Amniotic stem cell (primary cell): ENCODE results near the gene CGNL1.

Experiments
- DNase-seq: peaks from one replicate; lab custom pipeline; 2025; lab: John Stamatoyannopoulos, UW

Gene CGNL1

GRCh38 chr15:57354436-57355123 lies 21.7 kb upstream of the CGNL1 start:
- DNase-seq = no peak

DNA sequence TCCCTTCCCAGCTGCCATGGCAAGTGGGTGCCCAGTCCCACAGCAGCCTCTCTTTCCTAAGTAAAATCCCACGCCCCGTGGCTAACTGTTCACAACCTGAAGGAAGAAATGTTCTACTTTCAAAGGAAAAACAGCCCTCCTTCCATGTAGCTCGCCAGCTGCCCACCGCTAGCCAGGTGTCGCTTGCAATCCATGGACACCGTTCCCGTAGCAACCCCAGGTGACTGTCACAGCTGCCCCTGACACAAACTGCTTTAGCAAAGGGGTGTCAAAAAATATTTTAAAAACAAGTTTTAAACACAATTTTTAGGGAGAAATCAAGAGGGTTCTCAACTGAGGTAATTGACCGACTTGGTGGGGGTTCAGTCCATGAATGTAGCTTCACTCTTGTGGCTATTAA lies 21.0 kb upstream of the CGNL1 start:
- no peak for DNase-seq

- no peak for DNase-seq
Observed at GRCh38 chr15:57356178-57356577, 20.1 kb upstream of the CGNL1 start.

DNA sequence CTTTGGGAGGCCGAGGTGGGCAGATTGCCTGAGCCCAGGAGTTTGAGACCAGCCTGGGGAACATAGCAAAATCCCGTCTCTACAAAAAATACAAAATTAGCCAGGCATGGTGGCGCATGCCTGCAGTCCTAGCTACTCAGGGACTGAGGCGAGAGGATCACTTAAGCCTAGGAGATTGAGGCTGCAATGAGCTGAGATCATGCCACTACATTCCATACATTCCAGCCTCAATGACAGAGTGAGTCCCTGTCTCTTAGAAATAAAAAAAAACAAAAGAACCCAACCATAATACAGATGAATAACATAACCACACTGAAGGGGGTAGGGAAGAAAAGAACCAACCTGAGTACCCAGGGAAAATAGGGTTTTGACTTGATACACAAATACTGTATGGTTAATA lies 19.7 kb upstream of the CGNL1 start:
- DNase-seq = peak; percentile 8

- DNase-seq = no peak
Observed at GRCh38 chr15:57357799-57358198, 18.5 kb upstream of the CGNL1 start.

GRCh38 chr15:57358571-57358970 lies 17.7 kb upstream of the CGNL1 start:
- DNase-seq = no peak

GRCh38 chr15:57363661-57364060 lies 12.6 kb upstream of the CGNL1 start:
- DNase-seq = no peak

DNA sequence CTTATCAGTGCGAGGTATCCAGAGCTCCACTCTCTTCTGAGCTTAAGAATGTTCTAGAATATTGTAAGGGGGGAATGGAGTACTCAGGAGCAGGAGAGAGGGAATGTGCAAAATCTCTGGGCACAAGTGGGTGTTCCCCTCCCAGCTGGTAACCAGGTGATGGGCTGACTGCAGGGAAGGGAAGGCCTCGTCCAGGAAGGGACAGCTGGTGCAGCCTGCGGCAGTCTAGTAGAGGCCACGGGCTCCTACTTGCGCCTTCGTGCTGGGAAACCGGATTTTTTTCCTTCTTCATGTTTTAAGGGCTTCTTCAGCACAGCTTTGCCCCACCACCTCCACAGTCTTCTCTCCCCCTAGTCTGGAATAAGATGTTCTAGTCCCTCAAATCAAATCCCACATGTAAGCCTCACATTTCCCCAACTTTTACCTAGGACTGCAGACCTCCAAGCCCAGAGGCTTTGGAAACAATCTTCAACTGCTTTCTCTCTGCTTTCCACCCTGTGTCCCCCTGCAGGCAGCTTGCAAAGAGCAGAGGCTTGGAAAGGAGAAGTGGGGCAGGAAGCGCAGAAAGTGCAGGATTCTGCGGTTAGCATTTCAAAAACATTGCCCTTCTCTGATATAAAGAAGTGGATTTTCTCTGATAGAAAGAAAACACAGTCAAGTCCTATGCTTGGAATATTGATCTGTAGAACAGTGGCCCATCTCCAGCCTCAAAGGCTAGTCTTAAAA lies 11.9 kb upstream of the CGNL1 start:
- no peak for DNase-seq

GRCh38 chr15:57367556-57367955 lies 8.7 kb upstream of the CGNL1 start:
- no peak for DNase-seq

GRCh38 chr15:57370929-57371328 lies 5.4 kb upstream of the CGNL1 start:
- DNase-seq = no peak

DNA sequence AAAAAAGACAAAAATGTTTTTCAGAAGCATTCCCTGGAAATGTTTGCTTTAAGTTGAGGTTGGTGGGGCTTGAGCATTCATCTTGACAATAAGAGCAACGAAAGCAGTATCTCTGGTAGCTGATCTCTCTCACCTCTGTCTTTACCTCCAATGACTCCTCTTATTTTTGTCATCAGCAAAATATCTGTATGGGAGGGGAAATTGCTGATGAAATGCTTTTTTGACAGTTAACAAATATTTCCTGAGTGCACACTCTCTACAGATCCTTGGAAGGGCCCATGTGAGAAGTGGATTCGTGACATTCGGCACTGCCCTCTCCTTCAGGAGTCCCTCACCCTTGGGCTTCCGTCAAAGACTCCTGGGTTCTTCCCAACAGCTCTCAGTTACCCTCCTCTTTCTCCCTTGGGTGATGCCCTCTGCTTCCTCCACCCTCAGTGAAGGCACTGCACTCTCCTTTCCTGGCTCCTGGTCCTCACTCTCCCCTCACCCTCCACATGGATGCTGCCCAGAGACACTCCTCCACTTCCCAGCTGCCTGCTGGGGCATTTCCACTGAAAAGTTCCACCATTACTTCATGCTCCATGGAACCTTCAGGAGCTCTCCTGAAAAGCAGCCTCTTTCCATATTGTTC lies 2.9 kb upstream of the CGNL1 start:
- DNase-seq = no peak

DNA sequence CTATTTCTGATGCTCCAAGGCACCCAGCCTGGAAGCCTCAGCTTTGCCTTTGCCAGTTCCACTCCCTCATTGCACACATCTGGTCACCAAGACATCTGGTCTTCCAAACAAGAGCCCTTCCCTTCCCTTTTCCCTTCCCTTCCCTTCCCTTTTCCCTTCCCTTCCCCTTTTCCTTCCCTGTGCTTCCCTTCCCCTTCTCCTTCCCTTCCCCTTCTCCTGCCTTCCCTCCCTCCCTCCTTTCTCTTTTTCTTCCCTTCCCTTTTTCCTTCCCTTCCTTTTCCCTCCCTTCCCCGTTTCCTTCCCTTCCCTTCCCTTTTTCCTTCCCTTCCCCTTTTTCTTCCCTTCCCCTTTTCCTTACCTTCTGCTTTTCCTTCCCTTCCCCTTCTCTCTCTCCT lies 2.4 kb upstream of the CGNL1 start:
- DNase-seq = no peak

DNA sequence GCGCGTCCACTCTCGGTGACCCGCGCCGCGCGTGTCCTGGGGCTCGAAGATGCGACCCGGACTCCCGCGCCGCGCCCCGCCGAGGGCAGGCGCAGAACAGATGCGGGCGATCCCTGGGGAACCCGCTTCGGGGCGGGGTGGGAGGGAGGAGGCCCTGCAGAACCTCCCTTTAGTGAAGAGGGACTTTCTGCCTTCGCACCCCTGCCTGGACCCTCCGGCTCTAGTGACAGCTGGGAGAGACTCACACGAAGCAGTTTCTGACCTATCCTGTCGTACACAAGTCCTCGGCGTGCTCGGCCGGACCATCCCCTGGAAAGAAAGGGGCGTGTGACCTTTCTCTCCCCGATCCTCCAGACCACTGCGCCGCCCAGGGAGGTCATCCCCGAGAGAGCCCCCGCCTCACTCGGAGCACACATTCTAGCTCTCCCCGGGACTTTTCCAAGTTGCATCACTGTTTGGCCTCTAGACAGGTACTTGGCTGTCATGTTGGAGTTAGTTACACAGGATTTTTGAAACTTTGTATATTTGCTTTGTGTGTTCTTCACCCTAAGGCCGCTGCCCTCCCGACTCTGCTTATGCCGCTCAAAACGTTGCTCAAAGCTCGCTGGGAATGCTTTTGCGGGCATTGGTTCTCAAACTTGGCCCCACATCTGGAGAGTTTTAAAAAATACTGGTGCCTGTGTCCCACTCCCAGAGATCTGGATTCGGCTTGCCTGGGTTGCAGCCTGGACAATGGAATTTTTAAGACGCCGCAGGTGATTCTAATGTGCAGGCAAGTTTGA lies 582 bp downstream of the CGNL1 start:
- DNase-seq = no peak

GRCh38 chr15:57377478-57377847 lies 1.2 kb downstream of the CGNL1 start:
- DNase-seq = no peak

DNA sequence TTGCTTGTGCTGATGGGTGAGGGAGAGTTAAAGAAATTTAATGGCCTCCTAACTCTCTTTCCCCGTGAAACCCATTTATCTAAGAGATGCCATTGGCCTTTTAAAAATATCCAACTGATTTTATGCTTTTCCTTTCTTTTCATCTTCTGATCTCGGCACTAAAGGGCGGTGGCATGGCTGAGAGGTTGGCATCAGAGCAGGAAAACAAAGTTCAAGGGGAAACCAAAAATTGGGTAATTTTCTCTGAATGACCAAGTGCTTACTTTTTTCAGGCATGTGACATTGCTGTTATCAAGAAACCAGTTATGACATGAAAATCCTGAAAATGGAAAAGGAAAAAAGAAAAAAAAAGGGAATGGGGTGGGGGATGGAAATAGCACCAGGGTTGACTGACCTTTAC lies 3.2 kb downstream of the CGNL1 start:
- DNase-seq = no peak

DNA sequence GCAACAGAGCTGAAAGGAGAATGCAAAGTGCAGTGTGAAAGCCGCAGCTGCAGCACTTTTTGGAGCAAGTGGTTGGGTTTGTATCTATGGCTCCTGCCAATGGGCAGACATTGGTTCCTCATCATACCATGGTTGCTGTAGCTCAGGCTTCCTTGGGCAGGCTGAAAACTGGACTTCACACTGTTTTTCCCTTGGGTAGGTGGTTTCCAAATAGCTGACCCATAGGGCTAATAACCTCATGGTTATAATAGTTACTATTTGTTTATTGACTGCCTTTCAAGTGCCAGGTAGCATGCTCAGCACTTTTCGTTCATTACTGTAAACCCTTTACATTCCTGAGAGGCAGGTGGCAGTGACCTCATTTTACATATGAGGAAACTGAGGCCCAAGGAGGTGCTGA lies 4.5 kb downstream of the CGNL1 start:
- no peak for DNase-seq

- no peak for DNase-seq
Observed at GRCh38 chr15:57382215-57382614, 5.9 kb downstream of the CGNL1 start.

DNA sequence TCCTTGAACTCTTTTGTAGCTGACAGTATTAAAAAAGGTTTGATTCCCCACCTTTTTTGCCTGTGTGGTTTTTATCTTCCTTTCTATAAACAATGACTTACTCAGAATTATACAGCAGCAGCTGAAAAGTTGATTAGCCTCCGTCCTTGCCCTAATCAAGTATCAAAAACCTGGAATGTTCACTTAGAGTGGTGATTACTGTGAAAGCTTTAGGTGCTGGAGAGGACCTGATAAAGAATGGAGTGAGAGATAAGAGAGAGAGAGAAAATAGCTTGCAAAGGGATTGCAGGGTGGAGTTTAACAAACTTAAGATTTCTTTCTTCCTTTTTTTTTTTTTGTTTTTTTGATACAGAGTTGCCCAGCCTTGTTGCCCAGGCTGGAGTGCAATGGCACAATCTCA lies 6.7 kb downstream of the CGNL1 start:
- no peak for DNase-seq

- DNase-seq = no peak
Observed at GRCh38 chr15:57384024-57384423, 7.7 kb downstream of the CGNL1 start.

- DNase-seq = peak; percentile 33
Observed at GRCh38 chr15:57384816-57385215, 8.5 kb downstream of the CGNL1 start.

DNA sequence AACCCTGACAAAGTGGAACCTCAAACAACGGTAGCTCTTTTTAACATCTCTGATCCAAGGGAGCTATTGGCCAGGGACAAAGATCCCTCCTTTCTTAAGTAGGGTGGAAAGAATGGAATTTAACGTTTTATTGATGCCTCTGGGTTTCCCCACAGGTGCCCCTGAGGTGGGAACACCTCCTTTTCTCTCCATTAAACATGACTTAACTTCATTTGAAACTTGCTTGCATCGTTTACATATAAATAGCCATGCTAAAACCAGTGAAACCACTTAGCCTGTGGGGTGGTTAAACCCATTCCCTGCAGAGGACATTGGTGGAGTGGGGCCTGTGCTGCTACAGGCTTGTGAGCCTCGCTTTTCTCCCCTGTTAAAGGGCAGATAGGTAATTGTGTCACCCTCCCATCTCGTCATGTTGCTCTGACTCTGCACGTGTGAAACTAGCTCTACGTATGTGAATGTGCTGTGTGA lies 9.7 kb downstream of the CGNL1 start:
- no peak for DNase-seq

DNA sequence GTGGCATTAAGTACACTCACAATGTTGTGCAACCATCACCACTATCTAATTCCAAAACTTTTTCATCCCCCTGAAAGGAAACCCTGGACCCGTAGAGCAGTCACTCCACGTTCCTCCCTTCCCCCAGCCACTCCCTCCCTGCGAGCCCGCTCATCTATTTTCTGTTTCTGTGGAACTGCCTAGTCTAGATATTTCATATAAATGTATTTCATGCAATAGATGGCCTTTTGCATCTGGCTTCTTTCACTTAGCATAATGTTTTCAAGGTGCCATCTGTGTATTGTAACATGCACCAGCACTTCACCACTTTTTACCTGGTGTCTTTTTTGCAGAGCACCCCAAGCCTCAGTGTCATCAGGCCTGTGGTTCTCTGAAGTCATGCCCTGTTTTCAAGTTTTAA lies 10.7 kb downstream of the CGNL1 start:
- no peak for DNase-seq
